ENCODE results near the gene ERCC1. TPM values are rescaled to one million over a fixed set of nuclear protein-coding genes. Genes with fewer than 3 reads are reported as not detected.

ERCC1 gene
- total RNA-seq, 1 experiment from 2014 or later: 158 TPM

GRCh38 chr19:45442778-45443461 lies 19.2 kb upstream of the ERCC1 start:
- H3K27me3 ChIP-seq (replicated peaks; ENCODE audit: insufficient read depth, low read depth, low read length, poor library complexity): no peaks in the 10 kb centered on the region
- peaks cover 18% of the 10 kb centered on the region for H3K4me1 ChIP-seq (ENCODE audit: insufficient read depth, low read length, poor library complexity, severe bottlenecking)
- ChIA-PET POLR2A (ENCODE audit: low non-redundant PET) (no interaction called here), CTCF (interaction anchor here (0.6 kb wide), 1 partner anchor 34 kb away, joined by 13 read pairs; no protein-coding TSS in a partner anchor)
- intact Hi-C loops (cut with micrococcal nuclease; ENCODE audit: unreplicated experiment): no loop called here
- peak; percentile 90 for DNase-seq (ENCODE audit: low spot score)
- H3K36me3 ChIP-seq (ENCODE audit: insufficient read depth, low read length, poor library complexity, severe bottlenecking): no peaks in the 10 kb centered on the region
- no TSS peak for BruUV-seq (replicated peaks)
- peak overlapping the region; percentile 88 for H3K27ac ChIP-seq (ENCODE audit: low read depth, low read length, poor library complexity, severe bottlenecking)
- H3K9me3 ChIP-seq (ENCODE audit: low read depth, low read length, poor library complexity, severe bottlenecking): no peaks in the 10 kb centered on the region
- peak overlapping the region; percentile 47 for H3K4me3 ChIP-seq (ENCODE audit: low read depth, low read length, poor library complexity, severe bottlenecking)
- TF ChIP-seq CTCF (conservative IDR thresholded peaks at IDR 0.05; ENCODE audit: low read depth, low read length): no peak
- TF ChIP-seq EZH2 (IDR thresholded peaks at IDR 0.05; ENCODE audit: borderline replicate concordance, low read depth, low read length, poor library complexity, severe bottlenecking): no peak

- peak overlapping the region; percentile 88 for H3K27ac ChIP-seq (ENCODE audit: low read depth, low read length, poor library complexity, severe bottlenecking)
Measured at GRCh38 chr19:45442408-45442777, 18.7 kb upstream of the ERCC1 start.

GRCh38 chr19:45440873-45441654 lies 17.3 kb upstream of the ERCC1 start:
- no peaks in the 10 kb centered on the region for H3K9me3 ChIP-seq (ENCODE audit: low read depth, low read length, poor library complexity, severe bottlenecking)
- H3K36me3 ChIP-seq (ENCODE audit: insufficient read depth, low read length, poor library complexity, severe bottlenecking): no peaks in the 10 kb centered on the region
- POLR2A ChIA-PET (ENCODE audit: low non-redundant PET): no interaction called here
- no peak for TF ChIP-seq EZH2 (IDR thresholded peaks at IDR 0.05; ENCODE audit: borderline replicate concordance, low read depth, low read length, poor library complexity, severe bottlenecking)
- no peak for TF ChIP-seq CTCF (conservative IDR thresholded peaks at IDR 0.05; ENCODE audit: low read depth, low read length)
- H3K27me3 ChIP-seq (replicated peaks; ENCODE audit: insufficient read depth, low read depth, low read length, poor library complexity): no peaks in the 10 kb centered on the region
- no TSS peak for BruUV-seq (replicated peaks)
- peak; percentile 60 for DNase-seq (ENCODE audit: low spot score)
- no peak overlapping the region for H3K4me3 ChIP-seq (ENCODE audit: low read depth, low read length, poor library complexity, severe bottlenecking)
- peak overlapping the region; percentile 33 for H3K27ac ChIP-seq (ENCODE audit: low read depth, low read length, poor library complexity, severe bottlenecking)
- intact Hi-C loops (cut with micrococcal nuclease; ENCODE audit: unreplicated experiment): no loop called here
- CTCF ChIA-PET: interaction anchor here (1.0 to 3.0 kb wide), 3 partner anchors 26 to 44 kb away, joined by 4 to 99 read pairs (median 5); partner anchors contain the start of gene FOSB
- peaks cover 18% of the 10 kb centered on the region for H3K4me1 ChIP-seq (ENCODE audit: insufficient read depth, low read length, poor library complexity, severe bottlenecking)

More at GRCh38 chr19:45442408-45442777, 18.7 kb upstream of the ERCC1 start:
- Histone ChIP-seq H3K9me3 (ENCODE audit: low read depth, low read length, poor library complexity, severe bottlenecking) (no peaks in the 10 kb centered on the region), H3K27me3 (replicated peaks; ENCODE audit: insufficient read depth, low read depth, low read length, poor library complexity) (no peaks in the 10 kb centered on the region), H3K36me3 (ENCODE audit: insufficient read depth, low read length, poor library complexity, severe bottlenecking) (no peaks in the 10 kb centered on the region), H3K4me1 (ENCODE audit: insufficient read depth, low read length, poor library complexity, severe bottlenecking) (peaks cover 18% of the 10 kb centered on the region), H3K4me3 (ENCODE audit: low read depth, low read length, poor library complexity, severe bottlenecking) (peak overlapping the region; percentile 47)
- intact Hi-C loops (cut with micrococcal nuclease; ENCODE audit: unreplicated experiment): no loop called here
- ChIA-PET CTCF (no interaction called here), POLR2A (ENCODE audit: low non-redundant PET) (no interaction called here)
- no peak for TF ChIP-seq EZH2 (IDR thresholded peaks at IDR 0.05; ENCODE audit: borderline replicate concordance, low read depth, low read length, poor library complexity, severe bottlenecking)
- no peak for TF ChIP-seq CTCF (conservative IDR thresholded peaks at IDR 0.05; ENCODE audit: low read depth, low read length)
- DNase-seq (ENCODE audit: low spot score): no peak
- TSS peak; percentile 48 for BruUV-seq (replicated peaks)
